ENCODE results near the gene BCAS1.

The BCAS1 gene

GRCh38 chr20:54097236-54097529, 26.8 kb upstream of the BCAS1 start:
- H3K4me3 ChIP-seq (ENCODE audit: low read length) = no peak overlapping the region
- TF ChIP-seq, protein P1, sequence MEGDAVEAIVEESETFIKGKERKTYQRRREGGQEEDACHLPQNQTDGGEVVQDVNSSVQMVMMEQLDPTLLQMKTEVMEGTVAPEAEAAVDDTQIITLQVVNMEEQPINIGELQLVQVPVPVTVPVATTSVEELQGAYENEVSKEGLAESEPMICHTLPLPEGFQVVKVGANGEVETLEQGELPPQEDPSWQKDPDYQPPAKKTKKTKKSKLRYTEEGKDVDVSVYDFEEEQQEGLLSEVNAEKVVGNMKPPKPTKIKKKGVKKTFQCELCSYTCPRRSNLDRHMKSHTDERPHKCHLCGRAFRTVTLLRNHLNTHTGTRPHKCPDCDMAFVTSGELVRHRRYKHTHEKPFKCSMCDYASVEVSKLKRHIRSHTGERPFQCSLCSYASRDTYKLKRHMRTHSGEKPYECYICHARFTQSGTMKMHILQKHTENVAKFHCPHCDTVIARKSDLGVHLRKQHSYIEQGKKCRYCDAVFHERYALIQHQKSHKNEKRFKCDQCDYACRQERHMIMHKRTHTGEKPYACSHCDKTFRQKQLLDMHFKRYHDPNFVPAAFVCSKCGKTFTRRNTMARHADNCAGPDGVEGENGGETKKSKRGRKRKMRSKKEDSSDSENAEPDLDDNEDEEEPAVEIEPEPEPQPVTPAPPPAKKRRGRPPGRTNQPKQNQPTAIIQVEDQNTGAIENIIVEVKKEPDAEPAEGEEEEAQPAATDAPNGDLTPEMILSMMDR (IDR thresholded peaks at IDR 0.05; ENCODE audit: insufficient read depth, low read depth, low read length, missing control alignments) = no peak
- no peak for DNase-seq (ENCODE audit: low read depth)

- TF ChIP-seq, protein P1 (IDR thresholded peaks at IDR 0.05; ENCODE audit: insufficient read depth, low read depth, low read length, missing control alignments) = no peak
- no peak for DNase-seq (ENCODE audit: low read depth)
- H3K4me3 ChIP-seq (ENCODE audit: low read length) = no peak overlapping the region
Measured at GRCh38 chr20:54095824-54096223, 25.4 kb upstream of the BCAS1 start.

GRCh38 chr20:54094268-54094580, 23.8 kb upstream of the BCAS1 start:
- no peak for DNase-seq (ENCODE audit: low read depth)
- TF ChIP-seq, protein P1 (IDR thresholded peaks at IDR 0.05; ENCODE audit: insufficient read depth, low read depth, low read length, missing control alignments) = no peak
- H3K4me3 ChIP-seq (ENCODE audit: low read length) = no peak overlapping the region

- DNase-seq (ENCODE audit: low read depth) = no peak
- no peak overlapping the region for H3K4me3 ChIP-seq (ENCODE audit: low read length)
- TF ChIP-seq, protein P1 (IDR thresholded peaks at IDR 0.05; ENCODE audit: insufficient read depth, low read depth, low read length, missing control alignments) = no peak
Measured at GRCh38 chr20:54093423-54094267, 23.3 kb upstream of the BCAS1 start.

DNA sequence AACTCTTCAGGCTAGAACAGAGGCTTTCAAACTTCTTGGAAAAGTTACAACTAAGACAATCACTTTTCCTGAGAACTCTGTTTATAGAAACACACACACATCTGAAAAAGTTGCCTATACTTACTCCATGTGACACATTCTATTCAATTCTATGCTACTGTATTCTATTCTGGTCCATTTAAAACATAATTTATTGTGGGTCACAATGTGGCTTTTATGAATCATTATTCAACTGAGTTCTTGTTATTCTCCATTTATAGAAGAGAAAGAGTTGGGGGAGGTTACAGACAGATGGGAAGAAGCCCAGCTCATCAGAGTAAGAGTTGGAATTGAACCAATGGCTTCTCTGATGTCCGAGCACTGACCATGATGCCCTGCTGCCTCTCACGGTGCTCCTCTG, 21.6 kb upstream of the BCAS1 start:
- TF ChIP-seq, protein P1 (IDR thresholded peaks at IDR 0.05; ENCODE audit: insufficient read depth, low read depth, low read length, missing control alignments) = no peak
- DNase-seq (ENCODE audit: low read depth) = no peak
- no peak overlapping the region for H3K4me3 ChIP-seq (ENCODE audit: low read length)

DNA sequence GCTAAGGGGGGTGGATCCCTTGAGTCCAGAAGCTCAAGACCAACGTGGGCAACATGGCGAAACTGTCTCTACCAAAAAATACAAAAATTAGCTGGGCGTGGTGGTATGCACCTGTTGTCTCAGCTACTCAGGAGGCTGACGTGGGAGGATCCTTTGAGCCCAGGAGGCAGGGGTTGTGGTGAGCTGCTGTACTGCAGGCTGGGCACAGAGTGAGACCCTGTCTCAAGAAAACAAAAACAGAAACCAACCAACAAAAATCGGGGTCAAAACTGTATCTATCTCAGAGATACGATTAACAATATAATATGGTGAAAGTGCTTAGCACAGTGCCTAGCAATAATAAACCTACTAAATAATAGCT, 20.7 kb upstream of the BCAS1 start:
- no peak for DNase-seq (ENCODE audit: low read depth)
- no peak overlapping the region for H3K4me3 ChIP-seq (ENCODE audit: low read length)
- TF ChIP-seq, protein P1 (IDR thresholded peaks at IDR 0.05; ENCODE audit: insufficient read depth, low read depth, low read length, missing control alignments) = no peak
